Neural progenitor cell (in vitro differentiated cells): ENCODE measurements around the gene AZIN2. TPM values are rescaled to one million over a fixed set of nuclear protein-coding genes. Genes with fewer than 3 reads are reported as not detected.
"Not testable (repeated sequence)": the region's sequence is repeated elsewhere in the genome, so short reads cannot be mapped to it uniquely, and the experiment has no call there.

Experiments
- DNase-seq: peaks from one replicate; pipeline ENCODE4 v3.0.0-alpha.2; 2016; ENCODE audit warnings: low spot score
- H2AFZ ChIP-seq: fragments of 200-600 bp; sonication (generic); replicated peaks from 2 replicates; pipeline ENCODE4 v1.6.1; 2016; ENCODE audit warnings: antibody characterized with exemption
- H3F3A ChIP-seq: fragments of 200-600 bp; sonication (generic); 2 replicates; pipeline ENCODE4 v1.6.1; 2016; ENCODE audit warnings: antibody characterized with exemption, low read depth
- H3K27ac ChIP-seq: fragments of 200-600 bp; sonication (generic); 2 replicates; pipeline ENCODE4 v1.5.1; 2016; ENCODE audit warnings: mild to moderate bottlenecking
- H3K27me3 ChIP-seq: fragments of 200-600 bp; sonication (generic); 2 replicates; pipeline ENCODE4 v1.6.1; 2016; ENCODE audit warnings: mild to moderate bottlenecking, moderate library complexity
- H3K36me3 ChIP-seq: fragments of 200-600 bp; sonication (generic); 2 replicates; pipeline ENCODE4 v1.5.1; 2016
- H3K4me1 ChIP-seq: fragments of 200-600 bp; sonication (generic); 2 replicates; pipeline ENCODE4 v1.6.1; 2016; ENCODE audit warnings: mixed run types
- H3K4me2 ChIP-seq: fragments of 200-600 bp; sonication (generic); 2 replicates; pipeline ENCODE4 v1.6.1; 2016
- H3K4me3 ChIP-seq: fragments of 200-600 bp; sonication (generic); 2 replicates; pipeline ENCODE4 v1.5.1; 2016
- H3K79me2 ChIP-seq: fragments of 200-600 bp; sonication (generic); 2 replicates; pipeline ENCODE4 v1.6.1; 2016; ENCODE audit warnings: low read depth
- H3K9ac ChIP-seq: fragments of 200-600 bp; sonication (generic); 2 replicates; pipeline ENCODE4 v1.6.1; 2016
- H3K9me3 ChIP-seq: fragments of 200-600 bp; sonication (generic); 2 replicates; pipeline ENCODE4 v1.5.1; 2016; ENCODE audit warnings: low read depth
- H4K20me1 ChIP-seq: fragments of 200-600 bp; sonication (generic); 2 replicates; pipeline ENCODE4 v1.6.1; 2016; ENCODE audit warnings: low read depth
- H3K27ac Mint-ChIP-seq: 3 replicates; pipeline ENCODE4 v1.8.0; 2021; ENCODE audit warnings: mixed read lengths
- H3K27me3 Mint-ChIP-seq: 2 replicates; pipeline ENCODE4 v1.8.0; 2022; ENCODE audit warnings: low read depth, mild to moderate bottlenecking, inconsistent platforms, moderate library complexity, mixed read lengths; ENCODE audit not compliant: insufficient read depth
- H3K36me3 Mint-ChIP-seq: 3 replicates; pipeline ENCODE4 v1.8.0; 2021; ENCODE audit warnings: mixed read lengths
- H3K4me1 Mint-ChIP-seq: 3 replicates; pipeline ENCODE4 v1.8.0; 2021; ENCODE audit warnings: mixed read lengths
- H3K4me3 Mint-ChIP-seq: 3 replicates; pipeline ENCODE4 v1.8.0; 2021; ENCODE audit warnings: mild to moderate bottlenecking, moderate library complexity, mixed read lengths
- H3K9me3 Mint-ChIP-seq: 3 replicates; pipeline ENCODE4 v1.8.0; 2020; ENCODE audit warnings: mixed read lengths
- EZH2 ChIP-seq: fragments of 200-600 bp; sonication (generic); IDR thresholded peaks from 2 replicates; pipeline ENCODE4 v1.6.1; 2017; ENCODE audit warnings: antibody characterized with exemption, mild to moderate bottlenecking, moderate library complexity
- EZH2phosphoT487 ChIP-seq: fragments of 200-600 bp; sonication (generic); IDR thresholded peaks from 2 replicates; pipeline ENCODE4 v1.6.1; 2017; ENCODE audit warnings: antibody characterized with exemption
- total RNA-seq: library from RNA; depleted of rRNA; stranded (reverse); fragments of >200 nt; gene quantifications from 2 replicates; pipeline ENCODE4 v1.2.3, GENCODE V29; 2015; ENCODE audit warnings: low replicate concordance
- TF ChIP-seq, protein P1 (sequence below): fragments of 200-600 bp; sonication (generic); IDR thresholded peaks from 2 replicates; pipeline ENCODE4 v1.5.1; 2017; ENCODE audit warnings: antibody characterized with exemption, mild to moderate bottlenecking

The AZIN2 gene
- total RNA-seq, 1 donor from 2014 or later: 1.3 TPM

GRCh38 chr1:33099290-33100118 is 18.6 kb downstream of the AZIN2 start:
- DNase-seq: no peak
- Histone ChIP-seq H3K9me3 (no peaks in the 10 kb centered on the region), H3F3A (no peaks in the 10 kb centered on the region), H3K27me3 (no peaks in the 10 kb centered on the region), H3K4me2 (no peak overlapping the region), H3K4me3 (no peak overlapping the region), H3K79me2 (no peaks in the 10 kb centered on the region), H3K36me3 (no peaks in the 10 kb centered on the region), H3K27ac (no peak overlapping the region), H3K4me1 (no peaks in the 10 kb centered on the region), H3K9ac (no peak overlapping the region), H4K20me1 (no peaks in the 10 kb centered on the region), H2AFZ (no peak overlapping the region)
- H3K4me3 Mint-ChIP-seq: no peak overlapping the region
- H3K9me3 Mint-ChIP-seq: no peaks in the 10 kb centered on the region
- peaks cover 9% of the 10 kb centered on the region for H3K36me3 Mint-ChIP-seq
- no peak overlapping the region for H3K27ac Mint-ChIP-seq
- TF ChIP-seq EZH2 (no peak), EZH2phosphoT487 (no peak)
- TF ChIP-seq, protein P1, sequence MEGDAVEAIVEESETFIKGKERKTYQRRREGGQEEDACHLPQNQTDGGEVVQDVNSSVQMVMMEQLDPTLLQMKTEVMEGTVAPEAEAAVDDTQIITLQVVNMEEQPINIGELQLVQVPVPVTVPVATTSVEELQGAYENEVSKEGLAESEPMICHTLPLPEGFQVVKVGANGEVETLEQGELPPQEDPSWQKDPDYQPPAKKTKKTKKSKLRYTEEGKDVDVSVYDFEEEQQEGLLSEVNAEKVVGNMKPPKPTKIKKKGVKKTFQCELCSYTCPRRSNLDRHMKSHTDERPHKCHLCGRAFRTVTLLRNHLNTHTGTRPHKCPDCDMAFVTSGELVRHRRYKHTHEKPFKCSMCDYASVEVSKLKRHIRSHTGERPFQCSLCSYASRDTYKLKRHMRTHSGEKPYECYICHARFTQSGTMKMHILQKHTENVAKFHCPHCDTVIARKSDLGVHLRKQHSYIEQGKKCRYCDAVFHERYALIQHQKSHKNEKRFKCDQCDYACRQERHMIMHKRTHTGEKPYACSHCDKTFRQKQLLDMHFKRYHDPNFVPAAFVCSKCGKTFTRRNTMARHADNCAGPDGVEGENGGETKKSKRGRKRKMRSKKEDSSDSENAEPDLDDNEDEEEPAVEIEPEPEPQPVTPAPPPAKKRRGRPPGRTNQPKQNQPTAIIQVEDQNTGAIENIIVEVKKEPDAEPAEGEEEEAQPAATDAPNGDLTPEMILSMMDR: no peak
- H3K4me1 Mint-ChIP-seq: no peaks in the 10 kb centered on the region
- H3K27me3 Mint-ChIP-seq: peaks cover 8% of the 10 kb centered on the region

- H3K27ac ChIP-seq, H3K36me3 ChIP-seq, H3K36me3 Mint-ChIP-seq, H3K27me3 Mint-ChIP-seq, H4K20me1 ChIP-seq, H3K27me3 ChIP-seq, H3K4me2 ChIP-seq, H3K9me3 Mint-ChIP-seq, DNase-seq, H3K4me3 Mint-ChIP-seq, H2AFZ ChIP-seq, H3K79me2 ChIP-seq, H3K4me1 ChIP-seq, H3K27ac Mint-ChIP-seq, H3F3A ChIP-seq, H3K9me3 ChIP-seq, H3K9ac ChIP-seq, H3K4me3 ChIP-seq, H3K4me1 Mint-ChIP-seq: not testable (repeated sequence)
These were observed 19.1 kb downstream of the AZIN2 start for GRCh38 chr1:33100119-33100415.

GRCh38 chr1:33110477-33110876 is 29.5 kb downstream of the AZIN2 start:
- Histone ChIP-seq H3K27me3 (no peaks in the 10 kb centered on the region), H4K20me1 (no peaks in the 10 kb centered on the region), H3K9ac (no peak overlapping the region), H3K9me3 (peaks cover 4% of the 10 kb centered on the region), H3F3A (no peaks in the 10 kb centered on the region), H3K36me3 (no peaks in the 10 kb centered on the region), H2AFZ (no peak overlapping the region), H3K4me2 (no peak overlapping the region), H3K79me2 (no peaks in the 10 kb centered on the region), H3K4me1 (no peaks in the 10 kb centered on the region), H3K27ac (no peak overlapping the region), H3K4me3 (no peak overlapping the region)
- Mint-ChIP-seq H3K36me3 (peaks cover 2% of the 10 kb centered on the region), H3K4me1 (no peaks in the 10 kb centered on the region), H3K4me3 (no peak overlapping the region), H3K9me3 (peaks cover 12% of the 10 kb centered on the region), H3K27ac (no peak overlapping the region), H3K27me3 (no peaks in the 10 kb centered on the region)
- no peak for DNase-seq
- TF ChIP-seq, protein P1: no peak
- TF ChIP-seq EZH2phosphoT487: no peak
- no peak for TF ChIP-seq EZH2

- peaks cover 12% of the 10 kb centered on the region for H3K9me3 Mint-ChIP-seq
- no peaks in the 10 kb centered on the region for H3F3A ChIP-seq
- H3K36me3 Mint-ChIP-seq: peaks cover 2% of the 10 kb centered on the region
- DNase-seq: no peak
- H2AFZ ChIP-seq: no peak overlapping the region
- H3K36me3 ChIP-seq: no peaks in the 10 kb centered on the region
- no peak overlapping the region for H3K27ac ChIP-seq
- no peak overlapping the region for H3K4me2 ChIP-seq
- no peak overlapping the region for H3K9ac ChIP-seq
- no peak overlapping the region for H3K4me3 ChIP-seq
- no peaks in the 10 kb centered on the region for H4K20me1 ChIP-seq
- H3K79me2 ChIP-seq: no peaks in the 10 kb centered on the region
- H3K4me1 ChIP-seq: no peaks in the 10 kb centered on the region
- no peak overlapping the region for H3K4me3 Mint-ChIP-seq
- no peaks in the 10 kb centered on the region for H3K4me1 Mint-ChIP-seq
- H3K27ac Mint-ChIP-seq: no peak overlapping the region
- no peak for TF ChIP-seq EZH2
- TF ChIP-seq, protein P1: peak; percentile 43
- no peaks in the 10 kb centered on the region for H3K27me3 Mint-ChIP-seq
- H3K27me3 ChIP-seq: no peaks in the 10 kb centered on the region
- H3K9me3 ChIP-seq: peaks cover 4% of the 10 kb centered on the region
These were observed 31.0 kb downstream of the AZIN2 start for GRCh38 chr1:33111965-33112364.
